Pancreas (tissue), 10 donors: ENCODE results near the gene SMYD1. TPM values are rescaled to one million over a fixed set of nuclear protein-coding genes. Genes with fewer than 3 reads are reported as not detected.

ENCODE experiments used
- ATAC-seq, 4 donors: fragments of 200-7000 bp; cut with Tn5 transposase; one replicate each; pipeline versions ENCODE4 v1.8.0 to v1.9.1; 2020; ENCODE audit warnings: mild to moderate bottlenecking in 4 of 4, moderate library complexity in 4 of 4
- DNase-seq, 6 donors: peaks; one replicate each; pipeline ENCODE4 v3.0.0-alpha.2; 2020
- FAIRE-seq: peaks from 2 replicates; lab custom pipeline; 2012; peaks lifted over from hg19 to GRCh38; lab: Jason Lieb, UNC
- H3K27ac ChIP-seq, 4 donors: fragments of 200-600 bp; sonication (generic); 1 replicate in 3 of 4; 2 replicates in 1 of 4; pipeline versions ENCODE4 v1.5.0 to v1.8.0; 2020
- H3K27me3 ChIP-seq, 4 donors: fragments of 200-600 bp; one replicate each; pipeline ENCODE4 v1.8.0; 2021
- H3K36me3 ChIP-seq, 3 donors: fragments of 200-600 bp; sonication (generic) in 1 of 3; one replicate each; pipeline versions ENCODE4 v1.5.0 to v1.8.0; 2020 to 2021
- H3K4me1 ChIP-seq, 3 donors: fragments of 200-600 bp; one replicate each; pipeline ENCODE4 v1.8.0; 2021
- H3K4me3 ChIP-seq, 4 donors: fragments of 200-600 bp; sonication (generic) in 2 of 4; one replicate each; pipeline versions ENCODE4 v1.5.0 to v1.8.0; 2020 to 2021
- H3K9me3 ChIP-seq, 4 donors: fragments of 200-600 bp; one replicate each; pipeline ENCODE4 v1.8.0; 2021
- WGBS, 2 donors: extraction: QIAGEN DNeasy Blood & Tissue Kit; methylation state at CpG; one replicate each; pipeline ENCODE4 v1.1.7; 2013; 5-methylcytosine and 5-hydroxymethylcytosine counted together
- intact Hi-C, 3 donors: fragments of 100-400 bp; cut with DNase I; formaldehyde crosslinking; loops; one replicate each; pipeline versions ENCODE4 v1.11.1 to v1.14.2; 2022
- polyA plus RNA-seq, 2 donors: library from polyadenylated mRNA; stranded (reverse); fragments of 200-250 nt; gene quantifications; one replicate each; pipeline ENCODE4 v1.2.3, GENCODE V29; 2013
- total RNA-seq, 6 donors: library from RNA; stranded (reverse); fragmentation: NEBNext Ultra II Directional in 4 of 6; extraction: Animal tissue kit (Norgen Biotek cat#: 25700) in 4 of 6; gene quantifications; one replicate each; pipeline versions ENCODE4 v1.2.1 to v1.2.4, GENCODE V29; 2021 to 2023
- TF ChIP-seq, protein P1 (sequence below), 4 donors: fragments of 200-600 bp; sonication (generic) in 3 of 4; IDR thresholded peaks; one replicate each; pipeline versions ENCODE4 v1.5.0 to v1.8.0; 2021; ENCODE audit warnings: antibody characterized with exemption in 4 of 4
- donor health status: healthy with polysubstance abuse.
- donor health status: DM: no; HTN: no; CAD: no; lungs with moderate emphysema.
- donor health status: DM: no; HTN: no; CAD: no.
- donor health status: control.
- donor health status: control.
- donor health status: Bipolar disorder and iron deficiency.
- donor health status: DM: yes; HTN: yes; CAD: no.
- donor health status: DM: no; HTN: no; CAD: no.
- donor health status: DM: no; HTN: no; CAD: no.
- donor health status: DM: yes; HTN: yes; CAD: no.

SMYD1 gene
- total and polyA plus RNA-seq, 8 donors, result 0.06 to 0.16 TPM; not detected in 6

DNA sequence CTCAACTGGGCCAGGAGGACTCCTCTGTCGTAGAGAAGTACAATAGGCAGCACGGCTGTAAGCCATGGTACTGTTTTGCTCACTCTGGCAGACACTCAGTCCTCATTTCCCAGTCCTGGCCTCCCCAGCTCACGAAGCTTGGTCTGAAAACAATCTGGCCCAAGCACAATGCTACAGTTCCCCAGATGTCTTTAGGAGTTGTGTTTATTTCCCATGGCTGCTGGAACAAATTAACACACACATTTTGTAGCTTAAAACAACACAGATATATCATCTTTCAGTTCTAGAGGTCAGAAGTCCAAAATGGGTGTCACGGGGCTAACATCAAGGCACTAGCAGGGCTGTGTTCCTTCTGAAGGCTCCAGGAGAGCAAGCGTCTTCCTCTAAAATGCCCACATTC lies 47.3 kb downstream of the SMYD1 start:
- intact Hi-C loops, result no loop called here
- no peak for FAIRE-seq
- no peak for ATAC-seq
- no peak for DNase-seq
- H3K27ac ChIP-seq, result no peak overlapping the region
- no peaks in the 10 kb centered on the region for H3K27me3 ChIP-seq
- H3K4me1 ChIP-seq, result no peaks in the 10 kb centered on the region
- TF ChIP-seq, protein P1, sequence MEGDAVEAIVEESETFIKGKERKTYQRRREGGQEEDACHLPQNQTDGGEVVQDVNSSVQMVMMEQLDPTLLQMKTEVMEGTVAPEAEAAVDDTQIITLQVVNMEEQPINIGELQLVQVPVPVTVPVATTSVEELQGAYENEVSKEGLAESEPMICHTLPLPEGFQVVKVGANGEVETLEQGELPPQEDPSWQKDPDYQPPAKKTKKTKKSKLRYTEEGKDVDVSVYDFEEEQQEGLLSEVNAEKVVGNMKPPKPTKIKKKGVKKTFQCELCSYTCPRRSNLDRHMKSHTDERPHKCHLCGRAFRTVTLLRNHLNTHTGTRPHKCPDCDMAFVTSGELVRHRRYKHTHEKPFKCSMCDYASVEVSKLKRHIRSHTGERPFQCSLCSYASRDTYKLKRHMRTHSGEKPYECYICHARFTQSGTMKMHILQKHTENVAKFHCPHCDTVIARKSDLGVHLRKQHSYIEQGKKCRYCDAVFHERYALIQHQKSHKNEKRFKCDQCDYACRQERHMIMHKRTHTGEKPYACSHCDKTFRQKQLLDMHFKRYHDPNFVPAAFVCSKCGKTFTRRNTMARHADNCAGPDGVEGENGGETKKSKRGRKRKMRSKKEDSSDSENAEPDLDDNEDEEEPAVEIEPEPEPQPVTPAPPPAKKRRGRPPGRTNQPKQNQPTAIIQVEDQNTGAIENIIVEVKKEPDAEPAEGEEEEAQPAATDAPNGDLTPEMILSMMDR (IDR thresholded peaks at IDR 0.05), result no peak
- WGBS, 2 donors, result 65 to 81% methylated on average over 5 of the region's 5 CpGs
- H3K9me3 ChIP-seq, result no peaks in the 10 kb centered on the region
- H3K36me3 ChIP-seq, result no peaks in the 10 kb centered on the region
- no peak overlapping the region for H3K4me3 ChIP-seq

GRCh38 chr2:88115825-88116518 lies 48.3 kb downstream of the SMYD1 start:
- 77 to 87% methylated on average over 10 of the region's 10 CpGs for WGBS, 2 donors
- Histone ChIP-seq H3K27ac (no peak overlapping the region), H3K4me1 (no peaks in the 10 kb centered on the region), H3K36me3 (no peaks in the 10 kb centered on the region), H3K4me3 (no peak overlapping the region), H3K27me3 (no peaks in the 10 kb centered on the region), H3K9me3 (no peaks in the 10 kb centered on the region)
- FAIRE-seq (no peak), ATAC-seq (no peak), DNase-seq (no peak)
- TF ChIP-seq, protein P1 (IDR thresholded peaks at IDR 0.05), result no peak
- intact Hi-C loops, result no loop called here

DNA sequence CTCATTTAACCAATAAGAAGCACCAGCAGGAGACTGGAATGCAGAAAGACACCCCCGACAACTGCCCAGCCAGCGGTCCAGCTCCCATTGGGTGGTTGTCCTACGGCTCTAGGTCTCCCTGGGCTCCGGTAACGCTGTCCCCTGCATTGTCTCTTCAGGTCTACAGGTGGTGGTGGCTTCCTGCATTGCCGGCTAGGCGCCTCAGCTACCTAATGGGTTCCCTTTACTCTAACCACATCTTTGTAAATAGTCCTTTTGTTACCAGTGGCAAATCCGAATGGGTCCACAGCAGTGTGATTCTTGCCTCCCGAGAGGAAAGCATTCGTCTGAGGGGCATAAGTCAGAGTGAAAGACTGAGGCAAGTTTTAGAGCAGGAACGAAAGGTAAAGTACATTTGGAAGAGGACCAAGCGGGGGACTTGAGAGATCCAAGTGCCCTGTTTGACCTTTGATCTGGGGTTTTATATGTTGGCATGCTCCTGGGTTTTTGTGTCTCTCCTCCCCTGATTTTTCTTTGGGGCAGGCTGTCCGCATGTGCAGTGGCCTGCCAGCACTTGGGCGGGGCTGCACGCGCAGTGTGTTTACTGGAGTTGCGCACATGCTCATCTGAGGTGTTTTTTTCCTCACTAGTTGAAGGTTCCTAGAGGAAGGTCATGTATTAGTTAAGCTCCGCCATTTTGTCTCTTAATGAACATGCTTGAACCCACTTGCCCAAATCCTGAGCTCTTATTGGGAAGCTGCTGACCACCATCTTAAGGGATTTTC lies 49.2 kb downstream of the SMYD1 start:
- no peaks in the 10 kb centered on the region for H3K27me3 ChIP-seq
- H3K4me1 ChIP-seq, result no peaks in the 10 kb centered on the region
- DNase-seq (no peak), ATAC-seq (no peak), FAIRE-seq (no peak)
- H3K36me3 ChIP-seq, result no peaks in the 10 kb centered on the region
- WGBS, 2 donors, result 82 to 88% methylated on average over 18 of the region's 18 CpGs
- H3K4me3 ChIP-seq, result no peak overlapping the region
- no peak overlapping the region for H3K27ac ChIP-seq
- intact Hi-C loops, result no loop called here
- H3K9me3 ChIP-seq, result no peaks in the 10 kb centered on the region
- TF ChIP-seq, protein P1 (IDR thresholded peaks at IDR 0.05), result no peak

DNA sequence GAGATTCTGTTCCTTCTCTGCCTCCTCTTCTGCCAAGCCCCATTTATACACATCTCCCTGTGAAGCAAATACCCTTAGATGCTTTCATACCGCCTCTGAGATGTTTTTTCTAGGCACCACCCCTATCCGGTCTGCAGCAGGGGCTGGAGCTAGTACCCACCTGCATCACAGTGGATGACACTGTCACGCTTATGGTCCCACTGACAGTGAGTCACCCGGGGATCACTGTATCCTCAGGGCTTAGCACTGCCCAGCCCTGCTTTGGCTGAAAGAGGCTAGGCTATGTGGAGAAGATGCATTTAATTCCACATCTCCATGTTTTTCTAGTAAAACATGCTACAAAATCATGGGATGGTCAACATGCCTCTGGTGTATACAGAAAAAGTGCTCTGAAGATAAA lies 50.3 kb downstream of the SMYD1 start:
- no peak overlapping the region for H3K4me3 ChIP-seq
- TF ChIP-seq, protein P1 (IDR thresholded peaks at IDR 0.05), result no peak
- H3K4me1 ChIP-seq, result no peaks in the 10 kb centered on the region
- FAIRE-seq, result no peak
- H3K27ac ChIP-seq, result no peak overlapping the region
- no peak for DNase-seq
- no peaks in the 10 kb centered on the region for H3K9me3 ChIP-seq
- no peak for ATAC-seq
- intact Hi-C loops, result no loop called here
- 71 to 77% methylated on average over 4 of the region's 4 CpGs for WGBS, 2 donors
- no peaks in the 10 kb centered on the region for H3K36me3 ChIP-seq
- H3K27me3 ChIP-seq, result no peaks in the 10 kb centered on the region

GRCh38 chr2:88121678-88122077 lies 54.1 kb downstream of the SMYD1 start:
- Histone ChIP-seq H3K27me3 (no peaks in the 10 kb centered on the region), H3K27ac (no peak overlapping the region), H3K36me3 (no peaks in the 10 kb centered on the region), H3K4me3 (no peak overlapping the region), H3K9me3 (no peaks in the 10 kb centered on the region), H3K4me1 (no peaks in the 10 kb centered on the region)
- DNase-seq (no peak), ATAC-seq (no peak), FAIRE-seq (no peak)
- 94 to 97% methylated on average over 4 of the region's 4 CpGs for WGBS, 2 donors
- TF ChIP-seq, protein P1 (IDR thresholded peaks at IDR 0.05), result no peak
- intact Hi-C loops, result no loop called here
